ENCODE data around the gene RSBN1.
"Not testable (repeated sequence)": the region's sequence is repeated elsewhere in the genome, so short reads cannot be mapped to it uniquely, and the experiment has no call there.

The RSBN1 gene

GRCh38 chr1:113744114-113744513, 68.2 kb downstream of the RSBN1 start:
- DNase-seq (ENCODE audit: low read depth) = no peak

- DNase-seq (ENCODE audit: low read depth) = no peak
Observed at GRCh38 chr1:113742515-113742914, 69.8 kb downstream of the RSBN1 start.

GRCh38 chr1:113734357-113735055, 77.8 kb downstream of the RSBN1 start:
- no peak for DNase-seq (ENCODE audit: low read depth)

DNA sequence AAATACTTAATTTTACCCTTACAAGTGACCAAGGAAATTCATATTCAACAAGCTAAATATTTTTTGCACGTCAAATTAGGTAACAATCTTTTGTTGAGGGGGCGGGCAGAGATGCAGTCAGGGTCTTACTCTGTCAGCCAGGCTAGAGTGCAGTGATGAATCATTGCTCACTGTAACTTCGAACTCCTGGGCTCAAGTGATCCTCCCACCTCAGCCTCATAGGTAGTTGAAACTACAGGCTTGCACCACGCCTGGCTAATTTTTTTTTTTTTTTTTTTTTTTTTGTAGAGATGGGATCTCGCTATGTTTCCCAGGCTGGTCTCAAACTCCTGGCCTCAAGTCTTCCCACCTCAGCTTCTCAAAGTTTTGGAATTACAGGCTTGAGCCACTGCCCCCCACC, 79.5 kb downstream of the RSBN1 start:
- no peak for DNase-seq (ENCODE audit: low read depth)

GRCh38 chr1:113721010-113721409, 91.3 kb downstream of the RSBN1 start:
- DNase-seq (ENCODE audit: low read depth) = no peak

GRCh38 chr1:113718621-113719020, 93.7 kb downstream of the RSBN1 start:
- not testable (repeated sequence) for DNase-seq (ENCODE audit: low read depth)

GRCh38 chr1:113717506-113717905, 94.8 kb downstream of the RSBN1 start:
- not testable (repeated sequence) for DNase-seq (ENCODE audit: low read depth)

DNA sequence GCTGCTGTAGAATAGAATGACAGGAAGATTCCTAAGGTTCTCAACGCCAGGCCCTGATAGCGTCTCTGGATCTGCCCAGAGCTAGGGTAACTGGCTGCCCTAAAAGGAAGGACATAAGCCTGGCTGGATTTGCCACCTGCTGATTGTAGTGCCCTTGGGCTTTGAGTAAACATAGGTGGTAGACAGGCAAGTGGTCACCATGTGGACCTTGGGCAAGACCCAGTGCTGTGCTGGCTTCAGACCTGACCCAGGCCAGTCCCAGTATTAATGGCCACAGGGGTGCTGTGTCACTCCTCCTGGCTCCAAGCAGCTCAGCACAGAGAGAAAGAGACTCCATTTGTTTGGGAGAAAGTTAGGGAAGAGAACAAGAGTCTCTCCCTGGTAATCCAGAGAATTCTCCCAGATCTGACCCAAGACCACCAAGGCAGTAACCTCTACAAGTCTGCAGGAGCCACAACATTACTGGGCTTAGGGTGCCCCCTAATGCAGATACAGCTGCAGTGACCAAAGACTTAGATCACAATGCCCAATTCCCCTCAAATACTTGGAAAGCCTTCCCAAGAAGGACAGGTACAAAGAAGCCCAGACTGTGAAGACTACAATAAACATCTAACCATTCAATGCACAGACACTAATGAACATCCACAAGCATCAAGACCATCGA, 97.5 kb downstream of the RSBN1 start:
- no peak for DNase-seq (ENCODE audit: low read depth)
